ENCODE data around the gene ERP44.

DNA sequence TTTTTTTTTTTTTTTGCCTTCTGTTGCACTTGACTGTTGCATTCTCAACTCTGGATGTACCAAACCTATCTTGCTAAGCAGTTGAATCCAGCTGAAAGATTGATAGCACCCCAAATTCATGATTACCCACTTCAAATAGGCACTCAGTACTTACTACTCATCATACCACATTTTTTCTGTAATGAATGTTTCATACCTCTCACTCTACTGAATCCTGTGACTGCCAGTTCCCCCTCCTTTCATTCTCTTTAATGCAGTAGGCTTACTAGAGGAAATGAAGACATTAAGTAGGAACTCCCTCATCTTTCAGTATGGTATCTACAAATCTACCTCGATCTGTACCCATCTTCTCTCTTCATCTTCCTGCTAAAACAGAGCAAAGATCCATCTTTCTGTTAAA, 7.1 kb upstream of the ERP44 start:
- TF ChIP-seq, protein P1, sequence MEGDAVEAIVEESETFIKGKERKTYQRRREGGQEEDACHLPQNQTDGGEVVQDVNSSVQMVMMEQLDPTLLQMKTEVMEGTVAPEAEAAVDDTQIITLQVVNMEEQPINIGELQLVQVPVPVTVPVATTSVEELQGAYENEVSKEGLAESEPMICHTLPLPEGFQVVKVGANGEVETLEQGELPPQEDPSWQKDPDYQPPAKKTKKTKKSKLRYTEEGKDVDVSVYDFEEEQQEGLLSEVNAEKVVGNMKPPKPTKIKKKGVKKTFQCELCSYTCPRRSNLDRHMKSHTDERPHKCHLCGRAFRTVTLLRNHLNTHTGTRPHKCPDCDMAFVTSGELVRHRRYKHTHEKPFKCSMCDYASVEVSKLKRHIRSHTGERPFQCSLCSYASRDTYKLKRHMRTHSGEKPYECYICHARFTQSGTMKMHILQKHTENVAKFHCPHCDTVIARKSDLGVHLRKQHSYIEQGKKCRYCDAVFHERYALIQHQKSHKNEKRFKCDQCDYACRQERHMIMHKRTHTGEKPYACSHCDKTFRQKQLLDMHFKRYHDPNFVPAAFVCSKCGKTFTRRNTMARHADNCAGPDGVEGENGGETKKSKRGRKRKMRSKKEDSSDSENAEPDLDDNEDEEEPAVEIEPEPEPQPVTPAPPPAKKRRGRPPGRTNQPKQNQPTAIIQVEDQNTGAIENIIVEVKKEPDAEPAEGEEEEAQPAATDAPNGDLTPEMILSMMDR (IDR thresholded peaks at IDR 0.05), result no peak
- no peak for TF ChIP-seq POLR2A (IDR thresholded peaks at IDR 0.05)
